ENCODE results near the gene ABTB2.

DNA sequence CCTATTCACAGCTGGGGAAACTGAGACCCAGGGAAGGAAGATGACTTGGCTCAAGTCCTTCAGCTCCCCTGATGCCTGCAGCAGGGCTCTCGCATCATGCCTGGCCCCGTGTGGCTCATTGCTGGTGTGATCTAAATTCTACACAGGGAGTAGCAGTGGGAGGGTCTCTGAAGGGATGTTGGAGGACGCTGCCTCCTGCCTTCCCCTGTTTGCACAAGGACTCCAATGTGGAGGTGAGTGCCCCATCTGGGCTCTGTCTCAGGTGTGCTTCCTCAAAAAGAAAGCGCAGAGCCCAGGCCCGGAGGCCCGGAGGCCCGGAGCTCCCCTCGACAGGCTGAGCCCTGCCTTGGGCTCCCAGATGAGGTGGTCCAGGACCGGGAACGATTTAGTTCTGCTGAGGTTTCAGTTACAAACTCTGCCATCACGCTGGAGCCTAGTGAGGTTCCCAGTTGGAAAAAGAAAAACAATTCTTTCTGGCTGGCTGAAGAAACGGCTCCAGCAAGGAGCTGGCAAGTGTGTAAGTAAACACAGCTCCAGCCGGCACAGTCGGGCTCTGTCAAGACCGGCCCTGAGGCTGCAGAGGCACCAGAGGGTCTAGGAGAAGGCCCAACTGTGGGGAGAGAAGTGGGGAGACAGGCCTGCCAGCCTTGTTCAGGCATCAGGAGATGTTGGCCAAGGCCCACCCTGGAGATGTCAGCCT is 202.6 kb downstream of the ABTB2 start:
- TF ChIP-seq, protein P1, sequence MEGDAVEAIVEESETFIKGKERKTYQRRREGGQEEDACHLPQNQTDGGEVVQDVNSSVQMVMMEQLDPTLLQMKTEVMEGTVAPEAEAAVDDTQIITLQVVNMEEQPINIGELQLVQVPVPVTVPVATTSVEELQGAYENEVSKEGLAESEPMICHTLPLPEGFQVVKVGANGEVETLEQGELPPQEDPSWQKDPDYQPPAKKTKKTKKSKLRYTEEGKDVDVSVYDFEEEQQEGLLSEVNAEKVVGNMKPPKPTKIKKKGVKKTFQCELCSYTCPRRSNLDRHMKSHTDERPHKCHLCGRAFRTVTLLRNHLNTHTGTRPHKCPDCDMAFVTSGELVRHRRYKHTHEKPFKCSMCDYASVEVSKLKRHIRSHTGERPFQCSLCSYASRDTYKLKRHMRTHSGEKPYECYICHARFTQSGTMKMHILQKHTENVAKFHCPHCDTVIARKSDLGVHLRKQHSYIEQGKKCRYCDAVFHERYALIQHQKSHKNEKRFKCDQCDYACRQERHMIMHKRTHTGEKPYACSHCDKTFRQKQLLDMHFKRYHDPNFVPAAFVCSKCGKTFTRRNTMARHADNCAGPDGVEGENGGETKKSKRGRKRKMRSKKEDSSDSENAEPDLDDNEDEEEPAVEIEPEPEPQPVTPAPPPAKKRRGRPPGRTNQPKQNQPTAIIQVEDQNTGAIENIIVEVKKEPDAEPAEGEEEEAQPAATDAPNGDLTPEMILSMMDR (conservative IDR thresholded peaks at IDR 0.05; ENCODE audit: low read depth in 2 of 2): no peak
- no peak for TF ChIP-seq POLR2AphosphoS5 (IDR thresholded peaks at IDR 0.05; ENCODE audit: low read depth)
- TF ChIP-seq EZH2 (IDR thresholded peaks at IDR 0.05; ENCODE audit: low read depth, unreplicated experiment): no peak
- TF ChIP-seq, protein P2, sequence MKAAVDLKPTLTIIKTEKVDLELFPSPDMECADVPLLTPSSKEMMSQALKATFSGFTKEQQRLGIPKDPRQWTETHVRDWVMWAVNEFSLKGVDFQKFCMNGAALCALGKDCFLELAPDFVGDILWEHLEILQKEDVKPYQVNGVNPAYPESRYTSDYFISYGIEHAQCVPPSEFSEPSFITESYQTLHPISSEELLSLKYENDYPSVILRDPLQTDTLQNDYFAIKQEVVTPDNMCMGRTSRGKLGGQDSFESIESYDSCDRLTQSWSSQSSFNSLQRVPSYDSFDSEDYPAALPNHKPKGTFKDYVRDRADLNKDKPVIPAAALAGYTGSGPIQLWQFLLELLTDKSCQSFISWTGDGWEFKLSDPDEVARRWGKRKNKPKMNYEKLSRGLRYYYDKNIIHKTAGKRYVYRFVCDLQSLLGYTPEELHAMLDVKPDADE (IDR thresholded peaks at IDR 0.05): no peak
- TF ChIP-seq, protein P3, sequence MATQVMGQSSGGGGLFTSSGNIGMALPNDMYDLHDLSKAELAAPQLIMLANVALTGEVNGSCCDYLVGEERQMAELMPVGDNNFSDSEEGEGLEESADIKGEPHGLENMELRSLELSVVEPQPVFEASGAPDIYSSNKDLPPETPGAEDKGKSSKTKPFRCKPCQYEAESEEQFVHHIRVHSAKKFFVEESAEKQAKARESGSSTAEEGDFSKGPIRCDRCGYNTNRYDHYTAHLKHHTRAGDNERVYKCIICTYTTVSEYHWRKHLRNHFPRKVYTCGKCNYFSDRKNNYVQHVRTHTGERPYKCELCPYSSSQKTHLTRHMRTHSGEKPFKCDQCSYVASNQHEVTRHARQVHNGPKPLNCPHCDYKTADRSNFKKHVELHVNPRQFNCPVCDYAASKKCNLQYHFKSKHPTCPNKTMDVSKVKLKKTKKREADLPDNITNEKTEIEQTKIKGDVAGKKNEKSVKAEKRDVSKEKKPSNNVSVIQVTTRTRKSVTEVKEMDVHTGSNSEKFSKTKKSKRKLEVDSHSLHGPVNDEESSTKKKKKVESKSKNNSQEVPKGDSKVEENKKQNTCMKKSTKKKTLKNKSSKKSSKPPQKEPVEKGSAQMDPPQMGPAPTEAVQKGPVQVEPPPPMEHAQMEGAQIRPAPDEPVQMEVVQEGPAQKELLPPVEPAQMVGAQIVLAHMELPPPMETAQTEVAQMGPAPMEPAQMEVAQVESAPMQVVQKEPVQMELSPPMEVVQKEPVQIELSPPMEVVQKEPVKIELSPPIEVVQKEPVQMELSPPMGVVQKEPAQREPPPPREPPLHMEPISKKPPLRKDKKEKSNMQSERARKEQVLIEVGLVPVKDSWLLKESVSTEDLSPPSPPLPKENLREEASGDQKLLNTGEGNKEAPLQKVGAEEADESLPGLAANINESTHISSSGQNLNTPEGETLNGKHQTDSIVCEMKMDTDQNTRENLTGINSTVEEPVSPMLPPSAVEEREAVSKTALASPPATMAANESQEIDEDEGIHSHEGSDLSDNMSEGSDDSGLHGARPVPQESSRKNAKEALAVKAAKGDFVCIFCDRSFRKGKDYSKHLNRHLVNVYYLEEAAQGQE (IDR thresholded peaks at IDR 0.05; ENCODE audit: unreplicated experiment): no peak
- TF ChIP-seq EZH2phosphoT487 (IDR thresholded peaks at IDR 0.05; ENCODE audit: unreplicated experiment): no peak
- TF ChIP-seq NANOG (IDR thresholded peaks at IDR 0.05; ENCODE audit: borderline replicate concordance): no peak
- TF ChIP-seq ZNF331 (CRISPR knock-in tag; IDR thresholded peaks at IDR 0.05; ENCODE audit: low read depth): no peak
- no peak for TF ChIP-seq JUNB (IDR thresholded peaks at IDR 0.05; ENCODE audit: unreplicated experiment)

Measured in GM23338 (cell line).